Thyroid gland (tissue), 4 donors: ENCODE data around the gene ABCB8.

Experiments used
- POLR2A ChIP-seq, 2 donors: fragments of 450-650 bp; IDR thresholded peaks; one replicate each; pipeline ENCODE4 v1.6.1; 2017; ENCODE audit warnings: antibody characterized with exemption in 2 of 2, mild to moderate bottlenecking in 2 of 2, moderate library complexity in 1 of 2
- TF ChIP-seq, protein P1 (sequence below), 6 experiments: fragments of 200-600 bp in 3 of 6; fragments of 450-650 bp in 3 of 6; sonication (generic) in 3 of 6; IDR thresholded peaks; one replicate each; pipeline ENCODE4 v1.5.1; 2016 to 2019; ENCODE audit warnings: antibody characterized with exemption in 6 of 6, mild to moderate bottlenecking in 2 of 6, inconsistent platforms in 1 of 6, moderate library complexity in 1 of 6

DNA sequence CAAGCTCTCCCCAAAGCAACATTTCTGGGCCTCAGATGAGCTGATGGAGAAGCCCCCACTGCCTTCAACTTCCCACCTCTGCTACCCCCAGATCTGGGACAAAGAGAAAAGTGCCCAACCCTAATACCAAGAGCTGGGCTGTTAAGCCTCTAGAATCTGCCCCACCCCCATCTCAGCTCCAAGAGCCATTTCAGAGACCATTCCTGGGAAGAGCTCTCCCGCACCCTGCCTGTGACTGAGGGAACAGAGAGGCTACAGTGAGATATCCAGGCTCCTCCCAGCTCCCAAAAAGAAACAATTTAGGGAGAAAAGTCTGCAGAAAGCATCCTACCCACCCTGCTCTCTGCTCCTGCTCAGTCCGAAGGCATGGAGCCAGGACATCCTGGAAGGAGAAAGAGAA lies 47.6 kb upstream of the ABCB8 start:
- TF ChIP-seq, protein P1, sequence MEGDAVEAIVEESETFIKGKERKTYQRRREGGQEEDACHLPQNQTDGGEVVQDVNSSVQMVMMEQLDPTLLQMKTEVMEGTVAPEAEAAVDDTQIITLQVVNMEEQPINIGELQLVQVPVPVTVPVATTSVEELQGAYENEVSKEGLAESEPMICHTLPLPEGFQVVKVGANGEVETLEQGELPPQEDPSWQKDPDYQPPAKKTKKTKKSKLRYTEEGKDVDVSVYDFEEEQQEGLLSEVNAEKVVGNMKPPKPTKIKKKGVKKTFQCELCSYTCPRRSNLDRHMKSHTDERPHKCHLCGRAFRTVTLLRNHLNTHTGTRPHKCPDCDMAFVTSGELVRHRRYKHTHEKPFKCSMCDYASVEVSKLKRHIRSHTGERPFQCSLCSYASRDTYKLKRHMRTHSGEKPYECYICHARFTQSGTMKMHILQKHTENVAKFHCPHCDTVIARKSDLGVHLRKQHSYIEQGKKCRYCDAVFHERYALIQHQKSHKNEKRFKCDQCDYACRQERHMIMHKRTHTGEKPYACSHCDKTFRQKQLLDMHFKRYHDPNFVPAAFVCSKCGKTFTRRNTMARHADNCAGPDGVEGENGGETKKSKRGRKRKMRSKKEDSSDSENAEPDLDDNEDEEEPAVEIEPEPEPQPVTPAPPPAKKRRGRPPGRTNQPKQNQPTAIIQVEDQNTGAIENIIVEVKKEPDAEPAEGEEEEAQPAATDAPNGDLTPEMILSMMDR (IDR thresholded peaks at IDR 0.05) = no peak
- no peak for TF ChIP-seq POLR2A (IDR thresholded peaks at IDR 0.05)
